ENCODE data around the gene MBOAT2. TPM values are rescaled to one million over a fixed set of nuclear protein-coding genes. Genes with fewer than 3 reads are reported as not detected.

MBOAT2 gene
- total and polyA plus RNA-seq, 2 experiments from 2014 or later: 38.2 to 58.3 TPM

DNA sequence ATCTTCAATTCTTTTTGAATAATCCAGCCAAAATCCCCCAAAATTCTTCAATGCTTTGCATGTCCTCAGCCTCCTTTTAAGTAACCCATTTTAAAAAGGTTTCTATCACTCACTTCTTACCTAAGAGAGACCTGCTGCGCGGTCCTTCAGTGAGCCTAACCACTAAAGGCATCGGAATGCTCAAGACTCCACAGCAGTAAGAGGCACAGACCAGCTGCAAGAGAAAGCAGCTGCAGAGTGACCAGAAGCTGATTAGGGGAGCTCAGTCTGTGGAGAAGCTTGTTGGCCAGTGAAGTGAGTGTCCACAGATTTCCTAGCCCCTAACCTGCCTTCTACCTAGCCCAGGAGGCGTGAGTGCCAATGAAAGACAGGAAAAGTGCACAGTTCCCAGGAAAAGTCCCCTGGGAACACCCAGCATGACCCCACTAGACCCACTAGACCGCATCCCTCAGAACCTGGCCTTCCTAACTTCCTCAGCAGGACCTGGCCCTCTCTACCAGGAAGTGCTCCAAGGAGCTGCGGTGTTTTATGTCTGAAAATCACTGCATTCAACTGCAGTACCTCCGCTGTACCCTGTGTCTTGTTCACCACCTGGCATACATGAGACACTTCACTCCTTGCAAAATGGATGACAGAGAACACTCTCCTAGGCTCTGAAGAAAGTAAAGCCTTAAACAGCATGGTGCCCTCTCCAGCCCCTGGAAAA is 10.1 kb downstream of the MBOAT2 start:
- Histone ChIP-seq H3K27ac (no peak overlapping the region), H3K36me3 (no peaks in the 10 kb centered on the region), H3K4me3 (no peak overlapping the region), H3K9me3 (ENCODE audit: low read depth) (no peaks in the 10 kb centered on the region), H3K27me3 (no peaks in the 10 kb centered on the region), H3K4me1 (ENCODE audit: low read depth) (peaks cover 10% of the 10 kb centered on the region)
- TF ChIP-seq, protein P1, sequence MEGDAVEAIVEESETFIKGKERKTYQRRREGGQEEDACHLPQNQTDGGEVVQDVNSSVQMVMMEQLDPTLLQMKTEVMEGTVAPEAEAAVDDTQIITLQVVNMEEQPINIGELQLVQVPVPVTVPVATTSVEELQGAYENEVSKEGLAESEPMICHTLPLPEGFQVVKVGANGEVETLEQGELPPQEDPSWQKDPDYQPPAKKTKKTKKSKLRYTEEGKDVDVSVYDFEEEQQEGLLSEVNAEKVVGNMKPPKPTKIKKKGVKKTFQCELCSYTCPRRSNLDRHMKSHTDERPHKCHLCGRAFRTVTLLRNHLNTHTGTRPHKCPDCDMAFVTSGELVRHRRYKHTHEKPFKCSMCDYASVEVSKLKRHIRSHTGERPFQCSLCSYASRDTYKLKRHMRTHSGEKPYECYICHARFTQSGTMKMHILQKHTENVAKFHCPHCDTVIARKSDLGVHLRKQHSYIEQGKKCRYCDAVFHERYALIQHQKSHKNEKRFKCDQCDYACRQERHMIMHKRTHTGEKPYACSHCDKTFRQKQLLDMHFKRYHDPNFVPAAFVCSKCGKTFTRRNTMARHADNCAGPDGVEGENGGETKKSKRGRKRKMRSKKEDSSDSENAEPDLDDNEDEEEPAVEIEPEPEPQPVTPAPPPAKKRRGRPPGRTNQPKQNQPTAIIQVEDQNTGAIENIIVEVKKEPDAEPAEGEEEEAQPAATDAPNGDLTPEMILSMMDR (IDR thresholded peaks at IDR 0.05; ENCODE audit: low read depth, low read length): no peak
- DNase-seq (ENCODE audit: low read depth in 1 of 2, low spot score in 1 of 2): peak in 1 of 2 donors; percentile 7

DNA sequence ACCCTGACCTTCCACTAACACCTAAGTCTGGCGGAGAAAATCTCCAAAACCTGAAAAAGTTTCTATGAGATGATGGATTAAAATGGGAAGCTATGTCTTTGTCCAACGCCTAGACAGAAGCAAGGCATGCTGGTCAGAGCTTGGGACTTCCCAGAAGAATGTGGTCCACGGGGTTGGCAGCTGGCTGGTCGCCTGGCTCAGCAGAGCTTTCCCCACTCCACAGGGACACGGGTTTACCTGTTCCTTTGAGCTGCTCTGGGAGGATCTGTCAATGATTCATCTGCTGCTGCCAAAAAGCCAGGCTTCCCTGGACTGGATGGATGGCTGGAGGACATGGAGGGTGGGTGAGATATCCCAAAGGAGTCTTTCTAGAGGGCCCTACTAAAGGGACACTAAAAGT is 10.8 kb downstream of the MBOAT2 start:
- H3K4me3 ChIP-seq: no peak overlapping the region
- TF ChIP-seq, protein P1 (IDR thresholded peaks at IDR 0.05; ENCODE audit: low read depth, low read length): no peak

DNA sequence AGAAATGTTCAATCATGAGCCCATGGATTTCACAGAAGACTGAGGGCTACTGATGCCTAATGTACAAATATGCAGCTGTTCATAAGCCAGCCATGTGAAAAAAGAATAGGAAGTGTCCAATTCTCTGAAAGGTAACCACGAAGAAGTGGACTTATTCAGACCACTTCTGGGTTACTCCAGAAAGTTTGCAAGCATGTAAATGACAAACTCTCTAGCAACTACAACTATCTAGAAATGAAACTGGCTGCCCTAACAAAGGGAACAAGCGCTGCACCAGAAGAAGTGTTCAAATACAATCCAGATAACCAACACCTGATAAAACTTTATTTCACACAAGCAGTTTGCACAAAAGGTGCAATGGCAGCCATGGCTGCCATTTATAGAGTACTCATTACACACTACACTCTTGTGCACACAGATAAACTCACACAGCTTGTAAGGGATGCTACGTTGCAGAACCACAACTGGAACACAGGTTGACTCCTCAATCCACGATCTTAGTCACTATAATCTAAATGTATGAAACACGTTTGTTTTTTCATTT is 13.9 kb downstream of the MBOAT2 start:
- Histone ChIP-seq H3K4me3 (no peak overlapping the region), H3K4me1 (ENCODE audit: low read depth) (peaks cover 9% of the 10 kb centered on the region), H3K36me3 (no peaks in the 10 kb centered on the region), H3K9me3 (ENCODE audit: low read depth) (no peaks in the 10 kb centered on the region), H3K27me3 (no peaks in the 10 kb centered on the region), H3K27ac (no peak overlapping the region)
- TF ChIP-seq, protein P1 (IDR thresholded peaks at IDR 0.05; ENCODE audit: low read depth, low read length): no peak
- no peak for DNase-seq (ENCODE audit: low read depth in 1 of 2, low spot score in 1 of 2)

More for the DNA sequence above, 10.8 kb downstream of the MBOAT2 start:
- Histone ChIP-seq H3K36me3 (no peaks in the 10 kb centered on the region), H3K27me3 (no peaks in the 10 kb centered on the region), H3K27ac (no peak overlapping the region), H3K9me3 (ENCODE audit: low read depth) (no peaks in the 10 kb centered on the region), H3K4me1 (ENCODE audit: low read depth) (peaks cover 5% of the 10 kb centered on the region)
- no peak for DNase-seq (ENCODE audit: low read depth in 1 of 2, low spot score in 1 of 2)

DNA sequence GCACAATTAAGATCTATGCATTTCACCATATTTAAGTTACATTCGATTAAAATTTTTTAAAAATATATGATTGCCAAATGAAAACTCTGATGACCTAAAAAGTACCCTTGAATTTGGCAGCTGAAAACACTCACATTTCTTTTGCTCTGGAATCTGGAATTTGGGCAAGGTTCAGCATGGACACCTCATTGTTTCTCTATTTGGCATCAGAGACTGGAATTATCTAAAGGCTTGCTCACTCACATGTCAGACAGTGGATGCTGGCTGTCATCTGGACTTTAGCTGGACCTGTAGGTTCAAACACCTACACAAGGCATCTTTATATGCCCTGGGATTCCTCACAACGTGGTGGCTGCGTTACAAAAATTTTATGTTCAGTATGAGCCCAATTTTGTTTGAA is 16.1 kb downstream of the MBOAT2 start:
- DNase-seq (ENCODE audit: low read depth in 1 of 2, low spot score in 1 of 2): peak in 1 of 2 donors; percentile 67
- TF ChIP-seq, protein P1 (IDR thresholded peaks at IDR 0.05; ENCODE audit: low read depth, low read length): no peak
- Histone ChIP-seq H3K4me3 (no peak overlapping the region), H3K27me3 (no peaks in the 10 kb centered on the region), H3K9me3 (ENCODE audit: low read depth) (no peaks in the 10 kb centered on the region), H3K36me3 (no peaks in the 10 kb centered on the region), H3K4me1 (ENCODE audit: low read depth) (peaks cover 18% of the 10 kb centered on the region), H3K27ac (no peak overlapping the region)

DNA sequence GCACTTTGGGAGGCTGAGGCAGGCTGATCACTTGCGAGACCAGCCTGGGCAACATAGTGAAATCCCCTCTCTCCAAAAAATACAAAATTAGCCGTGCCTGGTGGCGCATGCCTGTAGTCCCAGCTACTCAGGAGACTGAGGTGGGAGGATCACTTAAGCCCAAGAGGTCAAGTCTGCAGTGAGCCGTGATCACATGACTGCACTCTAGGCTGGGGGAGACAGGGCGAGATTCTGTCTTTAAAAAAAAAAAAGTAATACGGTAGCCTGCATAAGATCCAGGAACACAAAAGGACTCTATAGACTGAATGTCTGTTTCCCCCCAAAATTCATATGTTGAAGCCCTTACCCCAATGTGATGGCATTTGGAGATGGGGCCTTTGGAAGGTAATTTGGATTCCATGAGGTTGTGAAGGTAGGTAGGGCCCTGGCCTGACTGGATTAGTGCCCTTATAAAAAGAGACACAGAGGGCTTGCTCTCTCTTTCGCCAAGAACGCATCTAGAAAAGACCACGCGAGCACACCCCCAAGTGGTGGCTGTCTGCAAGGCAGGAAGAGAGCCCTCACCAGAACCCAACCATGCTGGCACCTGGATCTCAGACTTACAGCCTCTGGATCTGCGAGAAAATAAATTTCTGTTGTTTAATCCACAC is 17.0 kb downstream of the MBOAT2 start:
- no peaks in the 10 kb centered on the region for H3K27me3 ChIP-seq
- TF ChIP-seq, protein P1 (IDR thresholded peaks at IDR 0.05; ENCODE audit: low read depth, low read length): peak; percentile 28
- H3K4me1 ChIP-seq (ENCODE audit: low read depth): peaks cover 18% of the 10 kb centered on the region
- H3K9me3 ChIP-seq (ENCODE audit: low read depth): no peaks in the 10 kb centered on the region
- H3K36me3 ChIP-seq: no peaks in the 10 kb centered on the region
- no peak overlapping the region for H3K4me3 ChIP-seq
- DNase-seq (ENCODE audit: low read depth in 1 of 2, low spot score in 1 of 2): peak in 1 of 2 donors; percentile 16
- H3K27ac ChIP-seq: no peak overlapping the region

Measured in cardiac muscle cell (in vitro differentiated cells and primary cell).